ENCODE data around the gene PALMD. TPM values are rescaled to one million over a fixed set of nuclear protein-coding genes. Genes with fewer than 3 reads are reported as not detected.

The PALMD gene
- total RNA-seq, 1 donor from 2014 or later = 0.58 TPM

DNA sequence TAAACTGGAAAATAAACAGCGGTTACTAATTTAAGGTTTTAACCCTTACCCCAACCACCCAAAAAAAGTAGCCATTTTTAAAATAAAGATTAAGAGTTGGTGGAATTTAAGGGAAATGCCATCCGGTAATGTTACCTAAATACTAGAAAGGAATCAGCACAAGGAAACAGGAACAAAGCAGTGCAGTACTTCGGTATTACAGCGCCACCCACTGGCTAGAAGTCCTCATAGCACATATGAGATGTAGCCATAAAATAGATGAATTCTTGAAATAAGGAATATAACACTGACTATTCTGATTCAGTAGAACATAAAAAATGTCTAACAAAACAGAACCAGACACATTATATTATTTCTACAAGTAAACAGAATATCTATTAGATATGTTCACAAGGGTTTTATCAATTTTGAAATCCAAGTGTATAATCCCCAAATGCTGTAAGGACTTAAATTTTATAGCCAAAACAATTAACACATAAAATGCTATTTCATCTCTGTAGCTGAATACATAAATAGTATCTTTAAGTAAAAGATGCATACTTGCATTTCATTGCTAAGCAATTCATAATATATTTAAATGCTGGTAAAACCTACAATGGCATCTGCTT is 61.7 kb downstream of the PALMD start:
- Mint-ChIP-seq H3K4me1 (no peaks in the 10 kb centered on the region), H3K36me3 (peaks cover 22% of the 10 kb centered on the region), H3K27ac (no peak overlapping the region), H3K27me3 (ENCODE audit: low read depth) (no peaks in the 10 kb centered on the region), H3K4me3 (no peak overlapping the region), H3K9me3 (peaks cover 2% of the 10 kb centered on the region)
- TF ChIP-seq, protein P1, sequence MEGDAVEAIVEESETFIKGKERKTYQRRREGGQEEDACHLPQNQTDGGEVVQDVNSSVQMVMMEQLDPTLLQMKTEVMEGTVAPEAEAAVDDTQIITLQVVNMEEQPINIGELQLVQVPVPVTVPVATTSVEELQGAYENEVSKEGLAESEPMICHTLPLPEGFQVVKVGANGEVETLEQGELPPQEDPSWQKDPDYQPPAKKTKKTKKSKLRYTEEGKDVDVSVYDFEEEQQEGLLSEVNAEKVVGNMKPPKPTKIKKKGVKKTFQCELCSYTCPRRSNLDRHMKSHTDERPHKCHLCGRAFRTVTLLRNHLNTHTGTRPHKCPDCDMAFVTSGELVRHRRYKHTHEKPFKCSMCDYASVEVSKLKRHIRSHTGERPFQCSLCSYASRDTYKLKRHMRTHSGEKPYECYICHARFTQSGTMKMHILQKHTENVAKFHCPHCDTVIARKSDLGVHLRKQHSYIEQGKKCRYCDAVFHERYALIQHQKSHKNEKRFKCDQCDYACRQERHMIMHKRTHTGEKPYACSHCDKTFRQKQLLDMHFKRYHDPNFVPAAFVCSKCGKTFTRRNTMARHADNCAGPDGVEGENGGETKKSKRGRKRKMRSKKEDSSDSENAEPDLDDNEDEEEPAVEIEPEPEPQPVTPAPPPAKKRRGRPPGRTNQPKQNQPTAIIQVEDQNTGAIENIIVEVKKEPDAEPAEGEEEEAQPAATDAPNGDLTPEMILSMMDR (IDR thresholded peaks at IDR 0.05; ENCODE audit: unreplicated experiment) = peak; percentile 92
- DNase-seq (ENCODE audit: low spot score in 2 of 2, unreplicated experiment in 2 of 2) = peak; percentile 50 to 82

DNA sequence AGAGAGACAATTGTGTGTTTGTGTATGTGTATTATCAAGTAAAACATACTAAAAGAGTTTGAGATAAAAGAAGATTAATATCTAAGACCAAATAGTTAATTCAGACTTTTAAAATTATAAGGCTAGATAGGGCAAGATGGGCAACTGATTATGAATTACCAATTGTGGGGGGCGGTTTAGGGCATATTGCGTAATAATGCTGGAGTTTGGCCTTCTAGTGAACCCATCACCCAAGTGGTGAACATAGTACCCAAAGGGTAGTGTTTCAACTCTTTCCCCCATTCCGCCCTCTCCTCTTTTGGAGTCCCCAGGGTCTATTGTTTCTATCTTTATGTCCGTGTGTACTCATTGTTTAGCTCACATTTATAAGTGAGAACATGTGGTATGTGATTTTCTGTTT is 65.1 kb downstream of the PALMD start:
- H3K4me3 Mint-ChIP-seq = no peak overlapping the region
- TF ChIP-seq, protein P1 (IDR thresholded peaks at IDR 0.05; ENCODE audit: unreplicated experiment) = no peak
- no peaks in the 10 kb centered on the region for H3K9me3 Mint-ChIP-seq

DNA sequence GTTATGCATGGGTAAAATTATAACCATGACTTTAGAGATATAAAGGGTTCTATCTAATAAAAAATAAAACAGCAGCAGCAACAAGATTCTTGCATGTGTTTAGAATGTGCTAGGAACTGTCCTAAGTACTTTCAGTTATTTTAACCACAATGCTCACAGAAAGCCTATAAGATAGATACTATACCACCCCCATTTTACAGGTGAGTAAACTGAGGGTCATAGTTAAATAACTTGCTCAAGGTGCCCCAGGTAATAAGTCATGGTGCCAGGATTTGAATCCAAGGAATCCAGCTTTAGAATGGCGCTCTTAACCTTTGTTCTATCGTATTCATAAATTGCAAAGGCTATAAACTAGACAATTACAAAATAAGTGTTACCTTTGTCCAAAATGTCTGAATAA is 67.1 kb downstream of the PALMD start:
- H3K4me1 Mint-ChIP-seq = no peaks in the 10 kb centered on the region
- H3K9me3 Mint-ChIP-seq = no peaks in the 10 kb centered on the region
- no peak overlapping the region for H3K4me3 Mint-ChIP-seq
- H3K27me3 Mint-ChIP-seq (ENCODE audit: low read depth) = no peaks in the 10 kb centered on the region
- H3K36me3 Mint-ChIP-seq = peaks cover 39% of the 10 kb centered on the region
- DNase-seq (ENCODE audit: low spot score in 2 of 2, unreplicated experiment in 2 of 2) = no peak
- no peak overlapping the region for H3K27ac Mint-ChIP-seq
- TF ChIP-seq, protein P1 (IDR thresholded peaks at IDR 0.05; ENCODE audit: unreplicated experiment) = no peak

More for the DNA sequence above, 65.1 kb downstream of the PALMD start:
- H3K4me1 Mint-ChIP-seq = no peaks in the 10 kb centered on the region
- no peak for DNase-seq (ENCODE audit: low spot score in 2 of 2, unreplicated experiment in 2 of 2)
- no peaks in the 10 kb centered on the region for H3K27me3 Mint-ChIP-seq (ENCODE audit: low read depth)
- no peak overlapping the region for H3K27ac Mint-ChIP-seq
- peaks cover 35% of the 10 kb centered on the region for H3K36me3 Mint-ChIP-seq

DNA sequence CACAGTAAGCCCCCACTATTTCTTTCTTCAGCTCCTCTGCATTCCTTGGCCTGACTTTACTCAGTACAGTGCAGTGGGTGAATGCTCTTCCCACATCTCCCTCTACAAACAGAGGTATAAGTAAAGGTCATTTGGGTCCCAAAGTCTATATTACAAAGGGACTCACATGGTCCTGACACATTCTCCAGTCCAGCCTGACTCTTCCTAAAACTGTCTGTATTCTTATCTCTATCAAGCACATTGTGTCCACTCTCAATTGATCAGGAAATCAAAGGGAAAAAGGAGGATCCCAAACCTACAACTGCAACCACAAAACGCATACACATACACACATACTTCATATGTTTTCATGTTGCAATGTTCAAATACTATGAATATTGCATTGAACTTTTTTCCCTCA is 71.1 kb downstream of the PALMD start:
- Mint-ChIP-seq H3K36me3 (peaks cover 23% of the 10 kb centered on the region), H3K4me3 (no peak overlapping the region), H3K9me3 (no peaks in the 10 kb centered on the region), H3K27ac (no peak overlapping the region), H3K27me3 (ENCODE audit: low read depth) (no peaks in the 10 kb centered on the region), H3K4me1 (no peaks in the 10 kb centered on the region)
- no peak for DNase-seq (ENCODE audit: low spot score in 2 of 2, unreplicated experiment in 2 of 2)
- TF ChIP-seq, protein P1 (IDR thresholded peaks at IDR 0.05; ENCODE audit: unreplicated experiment) = no peak

DNA sequence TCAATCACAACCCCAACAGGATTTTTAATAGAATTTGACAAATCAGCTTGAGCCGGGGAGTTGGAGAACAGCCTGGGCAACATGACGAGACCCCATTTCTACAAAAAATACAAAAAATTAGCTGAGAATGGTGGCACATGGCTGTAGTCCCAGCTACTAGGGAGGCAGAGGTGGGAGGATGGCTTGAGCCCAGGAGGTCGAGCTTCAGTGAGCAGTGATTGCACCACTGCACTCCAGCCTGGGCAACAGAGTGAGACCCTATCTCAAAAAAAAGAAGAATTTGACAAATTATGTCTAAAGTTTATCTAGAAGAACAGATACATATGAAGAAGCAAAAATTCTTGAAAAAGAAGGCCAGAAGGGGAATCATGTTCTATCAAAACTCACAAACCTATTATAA is 77.3 kb downstream of the PALMD start:
- no peaks in the 10 kb centered on the region for H3K27me3 Mint-ChIP-seq (ENCODE audit: low read depth)
- H3K9me3 Mint-ChIP-seq = no peaks in the 10 kb centered on the region
- H3K36me3 Mint-ChIP-seq = peaks cover 6% of the 10 kb centered on the region
- H3K27ac Mint-ChIP-seq = no peak overlapping the region
- TF ChIP-seq, protein P1 (IDR thresholded peaks at IDR 0.05; ENCODE audit: unreplicated experiment) = no peak
- no peaks in the 10 kb centered on the region for H3K4me1 Mint-ChIP-seq
- DNase-seq (ENCODE audit: low spot score in 2 of 2, unreplicated experiment in 2 of 2) = no peak
- no peak overlapping the region for H3K4me3 Mint-ChIP-seq

DNA sequence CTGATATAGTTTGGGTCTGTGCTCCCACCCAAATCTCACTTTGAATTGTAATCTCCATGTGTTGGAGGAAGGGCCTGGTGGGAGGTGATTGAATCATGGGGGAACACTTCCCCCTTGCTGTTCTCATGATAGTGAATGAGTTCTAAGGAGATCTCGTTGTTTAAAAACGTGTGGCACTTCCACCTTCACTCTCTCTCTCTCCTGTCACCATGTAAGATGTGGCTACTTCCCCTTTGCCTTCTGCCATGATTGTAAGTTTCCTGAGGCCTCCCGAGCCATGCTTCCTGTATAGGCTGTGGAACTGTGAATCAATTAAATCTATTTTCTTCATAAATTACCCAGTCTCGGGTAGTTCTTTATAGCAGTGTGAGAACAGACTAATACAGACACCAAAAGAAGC is 80.1 kb downstream of the PALMD start:
- no peak overlapping the region for H3K27ac Mint-ChIP-seq
- TF ChIP-seq, protein P1 (IDR thresholded peaks at IDR 0.05; ENCODE audit: unreplicated experiment) = no peak
- H3K4me1 Mint-ChIP-seq = no peaks in the 10 kb centered on the region

More for the DNA sequence above, 80.1 kb downstream of the PALMD start:
- no peaks in the 10 kb centered on the region for H3K27me3 Mint-ChIP-seq (ENCODE audit: low read depth)
- H3K4me3 Mint-ChIP-seq = no peak overlapping the region
- no peaks in the 10 kb centered on the region for H3K9me3 Mint-ChIP-seq
- no peak for DNase-seq (ENCODE audit: low spot score in 2 of 2, unreplicated experiment in 2 of 2)
- peaks cover 13% of the 10 kb centered on the region for H3K36me3 Mint-ChIP-seq
